Calu3 (cell line): ENCODE results near the gene ITFG2. TPM values are rescaled to one million over a fixed set of nuclear protein-coding genes. Genes with fewer than 3 reads are reported as not detected.

Experiments
- BruUV-seq: library from RNA; stranded (reverse); fragments of 400-500 nt; replicated peaks from 2 replicates; lab custom pipeline; 2021; lab: Mats Ljungman, UMichigan
- CTCF ChIA-PET: fragments of 300-600 bp; sonication (Branson Sonifier 250); formaldehyde crosslinking; loops from one replicate; lab custom pipeline; 2022; ENCODE audit warnings: antibody characterized with exemption; lab: Charles Lee
- DNase-seq: peaks from one replicate; pipeline ENCODE4 v3.0.0; 2022
- H3K27ac Mint-ChIP-seq: one replicate; pipeline ENCODE4 v1.8.0; 2022; ENCODE audit warnings: mixed read lengths; ENCODE audit not compliant: unreplicated experiment
- H3K27me3 Mint-ChIP-seq: one replicate; pipeline ENCODE4 v1.8.0; 2022; ENCODE audit warnings: mixed read lengths; ENCODE audit not compliant: unreplicated experiment
- H3K36me3 Mint-ChIP-seq: one replicate; pipeline ENCODE4 v1.8.0; 2022; ENCODE audit warnings: mild to moderate bottlenecking, moderate library complexity, mixed read lengths; ENCODE audit not compliant: insufficient read depth, unreplicated experiment
- H3K4me1 Mint-ChIP-seq: one replicate; pipeline ENCODE4 v1.8.0; 2022; ENCODE audit warnings: mild to moderate bottlenecking, low read depth, mixed read lengths; ENCODE audit not compliant: unreplicated experiment
- H3K4me3 Mint-ChIP-seq: one replicate; pipeline ENCODE4 v1.8.0; 2022; ENCODE audit warnings: mild to moderate bottlenecking, low read depth, moderate library complexity, mixed read lengths; ENCODE audit not compliant: unreplicated experiment
- H3K9me3 Mint-ChIP-seq: one replicate; pipeline ENCODE4 v1.8.0; 2022; ENCODE audit warnings: low read depth, mixed read lengths; ENCODE audit not compliant: unreplicated experiment
- CTCF ChIP-seq: fragments of 200-600 bp; IDR thresholded peaks from one replicate; pipeline ENCODE4 v1.8.0; 2022; ENCODE audit warnings: antibody characterized with exemption; ENCODE audit not compliant: unreplicated experiment
- intact Hi-C: fragments of 100-400 bp; cut with micrococcal nuclease; formaldehyde crosslinking; loops from one replicate; pipeline ENCODE4 v1.10.0; 2022; ENCODE audit not compliant: unreplicated experiment
- total RNA-seq: library from RNA; stranded (reverse); gene quantifications from 2 replicates; pipeline ENCODE4 v1.2.3, GENCODE V29; 2022

The ITFG2 gene
- total RNA-seq, 1 experiment from 2014 or later, result 31.9 TPM

- H3K9me3 Mint-ChIP-seq, result no peaks in the 10 kb centered on the region
- TF ChIP-seq CTCF, result no peak
- CTCF ChIA-PET, result no interaction called here
- no peak for DNase-seq
- H3K4me1 Mint-ChIP-seq, result no peaks in the 10 kb centered on the region
- no TSS peak for BruUV-seq
- no peaks in the 10 kb centered on the region for H3K36me3 Mint-ChIP-seq
- H3K4me3 Mint-ChIP-seq, result no peak overlapping the region
- no peak overlapping the region for H3K27ac Mint-ChIP-seq
- H3K27me3 Mint-ChIP-seq, result no peaks in the 10 kb centered on the region
- intact Hi-C loops, result no loop called here
These were observed 20.9 kb downstream of the ITFG2 start for GRCh38 chr12:2833327-2833726.

- CTCF ChIA-PET, result no interaction called here
- TF ChIP-seq CTCF, result no peak
- Mint-ChIP-seq H3K4me1 (no peaks in the 10 kb centered on the region), H3K4me3 (no peak overlapping the region), H3K27me3 (no peaks in the 10 kb centered on the region), H3K36me3 (no peaks in the 10 kb centered on the region), H3K27ac (no peak overlapping the region), H3K9me3 (no peaks in the 10 kb centered on the region)
- intact Hi-C loops, result no loop called here
- DNase-seq, result no peak
- no TSS peak for BruUV-seq
These were observed 21.3 kb downstream of the ITFG2 start for GRCh38 chr12:2833810-2834209.

- no peak for TF ChIP-seq CTCF
- Mint-ChIP-seq H3K36me3 (peaks cover 3% of the 10 kb centered on the region), H3K27me3 (no peaks in the 10 kb centered on the region), H3K4me3 (no peak within 1 kb of the TSS), H3K27ac (no peak within 1 kb of the TSS), H3K4me1 (no peaks in the 10 kb centered on the region), H3K9me3 (no peaks in the 10 kb centered on the region)
- intact Hi-C loops, result no loop called here
- DNase-seq, result no peak
- CTCF ChIA-PET, result no interaction called here
- BruUV-seq, result no TSS peak
These were observed 22.4 kb downstream of the ITFG2 start, which contains the start of gene NRIP2 for GRCh38 chr12:2834581-2835491. Gene NRIP2 (minus strand): TSS chr12:2835035. CDS start chr12:2834983, 52 bp downstream.

- BruUV-seq, result no TSS peak
- intact Hi-C loops, result no loop called here
These were observed 23.4 kb downstream of the ITFG2 start for GRCh38 chr12:2835691-2836403.

More at GRCh38 chr12:2835691-2836403, 23.4 kb downstream of the ITFG2 start:
- TF ChIP-seq CTCF, result no peak
- Mint-ChIP-seq H3K36me3 (peaks cover 5% of the 10 kb centered on the region), H3K27ac (no peak overlapping the region), H3K9me3 (no peaks in the 10 kb centered on the region), H3K4me3 (no peak overlapping the region), H3K4me1 (no peaks in the 10 kb centered on the region), H3K27me3 (no peaks in the 10 kb centered on the region)
- no peak for DNase-seq
- CTCF ChIA-PET, result interaction anchor here (0.7 kb wide), 1 partner anchor 12 kb away, joined by 4 read pairs; no protein-coding TSS in a partner anchor
